Measurements from ENCODE around the gene SHANK2.

- TF ChIP-seq CTCF (IDR thresholded peaks at IDR 0.05) = no peak
- TF ChIP-seq POLR2A (IDR thresholded peaks at IDR 0.05) = no peak
- TF ChIP-seq POLR2AphosphoS5 (IDR thresholded peaks at IDR 0.05) = no peak
Measured at GRCh38 chr11:71211631-71212030, 40.7 kb downstream of the SHANK2 start.
